Endothelial cell of umbilical vein (primary cell): ENCODE results near the gene TMBIM6. TPM values are rescaled to one million over a fixed set of nuclear protein-coding genes. Genes with fewer than 3 reads are reported as not detected.

Experiments used
- BruUV-seq: library from RNA; stranded (reverse); fragments of 400-500 nt; replicated peaks from 2 replicates; lab custom pipeline; 2021; lab: Mats Ljungman, UMichigan
- CTCF ChIA-PET: fragments of 300-600, 350-600 bp; sonication (Branson Sonifier 250); formaldehyde crosslinking; loops from one replicate; lab custom pipeline; 2021; ENCODE audit warnings: antibody characterized with exemption, inconsistent platforms; lab: Charles Lee
- POLR2A ChIA-PET: fragments of 300-600, 350-600 bp; sonication (Branson Sonifier 250); formaldehyde crosslinking; loops from one replicate; lab custom pipeline; 2021; ENCODE audit warnings: antibody characterized with exemption, inconsistent platforms; lab: Charles Lee
- DNase-seq: peaks from one replicate; pipeline ENCODE4 v3.0.0-alpha.2; 2011; ENCODE audit warnings: low read depth, low spot score
- FAIRE-seq: peaks from 2 replicates; lab custom pipeline; 2011; peaks lifted over from hg19 to GRCh38; lab: Jason Lieb, UNC
- H2AFZ ChIP-seq: 2 replicates; pipeline ENCODE4 v1.6.0; 2012; ENCODE audit warnings: low read depth, low read length, control low read depth, inconsistent platforms
- H3K27ac ChIP-seq: 2 replicates; pipeline ENCODE4 v1.5.1; 2011; ENCODE audit warnings: low read depth, mild to moderate bottlenecking, control low read depth, low read length, moderate library complexity; ENCODE audit not compliant: insufficient read depth
- H3K27me3 ChIP-seq, 2 experiments: 2 replicates each; pipeline versions ENCODE4 v1.6.0 to v1.6.1; 2011; ENCODE audit warnings: low read length in 2 of 2, mixed read lengths in 1 of 2; ENCODE audit not compliant: control insufficient read depth in 2 of 2, insufficient read depth in 2 of 2
- H3K36me3 ChIP-seq, 2 experiments: 2 replicates in 1 of 2; 3 replicates in 1 of 2; pipeline ENCODE4 v1.5.1; 2011; ENCODE audit warnings: low read length in 2 of 2, mild to moderate bottlenecking in 1 of 2, moderate library complexity in 1 of 2; ENCODE audit not compliant: control insufficient read depth in 2 of 2, insufficient read depth in 2 of 2; ENCODE audit errors: extremely low read depth in 1 of 2
- H3K4me1 ChIP-seq: 3 replicates; pipeline ENCODE4 v1.5.1; 2011; ENCODE audit warnings: mild to moderate bottlenecking, low read length; ENCODE audit not compliant: control insufficient read depth, insufficient read depth; ENCODE audit errors: extremely low read depth
- H3K4me2 ChIP-seq: 2 replicates; pipeline ENCODE4 v1.6.1; 2011; ENCODE audit warnings: low read length, control low read depth, mixed read lengths; ENCODE audit not compliant: insufficient read depth
- H3K4me3 ChIP-seq, 3 experiments: fragments of 200-600 bp in 1 of 3; sonication (generic), shearing (Covaris generic) in 1 of 3; replicated peaks in 1 of 3; 2 replicates each; pipeline ENCODE4 v1.5.1; 2011 to 2016; ENCODE audit warnings: control low read depth in 3 of 3, low read length in 3 of 3, mild to moderate bottlenecking in 2 of 3, inconsistent platforms in 1 of 3, low read depth in 1 of 3, moderate library complexity in 1 of 3; ENCODE audit not compliant: insufficient read depth in 1 of 3
- H3K79me2 ChIP-seq: 2 replicates; pipeline ENCODE4 v1.6.0; 2012; ENCODE audit warnings: low read length, inconsistent platforms; ENCODE audit not compliant: control insufficient read depth, insufficient read depth
- H3K9ac ChIP-seq: replicated peaks from 2 replicates; pipeline ENCODE3; 2011; ENCODE audit warnings: low read length, control low read depth; ENCODE audit not compliant: insufficient read depth; ENCODE audit errors: extremely low read depth
- H3K9me1 ChIP-seq: replicated peaks from 3 replicates; pipeline ENCODE4 v1.6.0; 2011; ENCODE audit warnings: mild to moderate bottlenecking, low read length; ENCODE audit not compliant: control insufficient read depth, insufficient read depth; ENCODE audit errors: extremely low read depth
- H3K9me3 ChIP-seq: replicated peaks from 2 replicates; pipeline ENCODE4 v1.5.1; 2012; ENCODE audit warnings: low read length, inconsistent platforms; ENCODE audit not compliant: control insufficient read depth, insufficient read depth
- H4K20me1 ChIP-seq: replicated peaks from 2 replicates; pipeline ENCODE3; 2011; ENCODE audit warnings: mild to moderate bottlenecking, low read length; ENCODE audit not compliant: control insufficient read depth, insufficient read depth; ENCODE audit errors: extremely low read depth
- EZH2 ChIP-seq: IDR thresholded peaks from 2 replicates; pipeline ENCODE4 v1.6.1; 2012; ENCODE audit warnings: borderline replicate concordance, low read depth, mild to moderate bottlenecking, moderate library complexity, low read length, inconsistent platforms; ENCODE audit not compliant: severe bottlenecking
- FOS ChIP-seq: IDR thresholded peaks from 2 replicates; pipeline ENCODE4 v1.6.1; 2011; ENCODE audit warnings: mild to moderate bottlenecking, low read length, moderate library complexity, borderline replicate concordance; ENCODE audit not compliant: insufficient read depth
- GATA2 ChIP-seq: IDR thresholded peaks from 2 replicates; pipeline ENCODE4 v1.7.0; 2011; ENCODE audit warnings: low read depth, mild to moderate bottlenecking, moderate library complexity, mixed read lengths, low read length; ENCODE audit not compliant: insufficient read length, insufficient read depth
- JUN ChIP-seq: IDR thresholded peaks from 2 replicates; pipeline ENCODE4 v1.6.1; 2011; ENCODE audit warnings: borderline replicate concordance, low read depth; ENCODE audit not compliant: insufficient read length, insufficient read depth
- MAX ChIP-seq: IDR thresholded peaks from 2 replicates; pipeline ENCODE4 v1.6.1; 2011; ENCODE audit not compliant: insufficient read depth, insufficient read length
- MYC ChIP-seq: IDR thresholded peaks from one replicate; pipeline ENCODE4 v1.6.1; 2011; ENCODE audit warnings: mild to moderate bottlenecking, low read depth, low read length
- POLR2A ChIP-seq: IDR thresholded peaks from 2 replicates; pipeline ENCODE4 v1.6.1; 2012; ENCODE audit warnings: low read depth, mild to moderate bottlenecking, control low read depth, low read length
- POLR2AphosphoS5 ChIP-seq: IDR thresholded peaks from 2 replicates; pipeline ENCODE4 v1.6.1; 2012; ENCODE audit warnings: low read depth, mild to moderate bottlenecking, control low read depth, low read length, moderate library complexity; ENCODE audit not compliant: insufficient read depth
- dilution Hi-C: fragments of 300-500 bp; cut with MboI; formaldehyde crosslinking; loops from one replicate; pipeline ENCODE4 v1.15.0; 2019; ENCODE audit warnings: low sequenced_read_pairs; ENCODE audit not compliant: extremely low pct_ligation_motif_present
- intact Hi-C: fragments of 100-400 bp; cut with micrococcal nuclease; formaldehyde crosslinking; loops from one replicate; pipeline ENCODE4 v1.10.0; 2022
- polyA plus RNA-seq, 4 experiments: library from polyadenylated mRNA; depleted of rRNA in 3 of 4; stranded (reverse) in 3 of 4; unstranded in 1 of 4; fragments of >200 nt; gene quantifications; 2 replicates each; pipeline versions ENCODE4 v1.2.1 to v1.2.3, GENCODE V29; 2011 to 2012; ENCODE audit warnings: missing spikeins in 1 of 4
- total RNA-seq: library from RNA; stranded (reverse); gene quantifications from 2 replicates; pipeline ENCODE4 v1.2.3, GENCODE V29; 2021
- TF ChIP-seq, protein P1 (sequence below), 2 donors: IDR thresholded peaks; 1 replicate in 1 of 2; 2 replicates in 1 of 2; pipeline ENCODE4 v1.5.1; 2011; ENCODE audit warnings: low read length in 2 of 2, mild to moderate bottlenecking in 2 of 2, moderate library complexity in 2 of 2, control low read depth in 1 of 2, inconsistent platforms in 1 of 2, low read depth in 1 of 2; ENCODE audit not compliant: insufficient read depth in 1 of 2; ENCODE audit errors: extremely low read depth in 1 of 2

Gene TMBIM6
- total and polyA plus RNA-seq, 2 donors (not counting 3 experiments of a cell fraction or from before 2014, with no cell fraction given), result 393 to 579 TPM

DNA sequence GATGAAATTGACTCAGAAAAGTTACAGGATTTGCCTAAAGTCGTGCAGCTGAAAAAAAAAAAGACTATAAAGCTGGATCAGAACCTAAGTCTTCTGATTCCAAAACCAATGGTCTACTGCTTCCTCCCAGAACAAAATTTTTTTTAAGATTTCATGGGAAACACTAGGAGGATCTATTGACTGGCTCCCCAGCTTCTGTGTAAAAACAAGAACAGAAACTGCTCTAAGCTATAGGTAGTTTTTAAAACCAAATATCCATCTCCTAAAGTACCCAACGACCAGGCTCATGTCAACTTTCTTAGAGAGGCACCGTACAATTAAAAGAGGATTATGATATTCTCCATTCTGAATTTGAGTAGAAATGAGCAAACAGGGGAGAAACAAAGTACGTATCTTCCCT, 43.5 kb upstream of the TMBIM6 start:
- DNase-seq, result no peak
- Histone ChIP-seq H3K27me3 (no peaks in the 10 kb centered on the region), H3K36me3 (no peaks in the 10 kb centered on the region), H2AFZ (no peak overlapping the region), H3K9me3 (no peaks in the 10 kb centered on the region), H3K27ac (no peak overlapping the region), H3K9me1 (no peaks in the 10 kb centered on the region), H3K4me3 (no peak overlapping the region), H4K20me1 (peaks cover 6% of the 10 kb centered on the region), H3K79me2 (peaks cover 85% of the 10 kb centered on the region), H3K4me1 (peaks cover 23% of the 10 kb centered on the region), H3K9ac (no peak overlapping the region), H3K4me2 (peak overlapping the region; percentile 64)
- intact Hi-C loops (no loop called here), dilution Hi-C loops (no loop called here)
- no TSS peak for BruUV-seq
- ChIA-PET CTCF (interaction anchor here (1.0 to 2.5 kb wide), 3 partner anchors 22 to 35 kb away, joined by 4 to 10 read pairs (median 9); no protein-coding TSS in a partner anchor), POLR2A (no interaction called here)
- no peak for FAIRE-seq
- TF ChIP-seq EZH2, result no peak
- TF ChIP-seq JUN, result no peak

DNA sequence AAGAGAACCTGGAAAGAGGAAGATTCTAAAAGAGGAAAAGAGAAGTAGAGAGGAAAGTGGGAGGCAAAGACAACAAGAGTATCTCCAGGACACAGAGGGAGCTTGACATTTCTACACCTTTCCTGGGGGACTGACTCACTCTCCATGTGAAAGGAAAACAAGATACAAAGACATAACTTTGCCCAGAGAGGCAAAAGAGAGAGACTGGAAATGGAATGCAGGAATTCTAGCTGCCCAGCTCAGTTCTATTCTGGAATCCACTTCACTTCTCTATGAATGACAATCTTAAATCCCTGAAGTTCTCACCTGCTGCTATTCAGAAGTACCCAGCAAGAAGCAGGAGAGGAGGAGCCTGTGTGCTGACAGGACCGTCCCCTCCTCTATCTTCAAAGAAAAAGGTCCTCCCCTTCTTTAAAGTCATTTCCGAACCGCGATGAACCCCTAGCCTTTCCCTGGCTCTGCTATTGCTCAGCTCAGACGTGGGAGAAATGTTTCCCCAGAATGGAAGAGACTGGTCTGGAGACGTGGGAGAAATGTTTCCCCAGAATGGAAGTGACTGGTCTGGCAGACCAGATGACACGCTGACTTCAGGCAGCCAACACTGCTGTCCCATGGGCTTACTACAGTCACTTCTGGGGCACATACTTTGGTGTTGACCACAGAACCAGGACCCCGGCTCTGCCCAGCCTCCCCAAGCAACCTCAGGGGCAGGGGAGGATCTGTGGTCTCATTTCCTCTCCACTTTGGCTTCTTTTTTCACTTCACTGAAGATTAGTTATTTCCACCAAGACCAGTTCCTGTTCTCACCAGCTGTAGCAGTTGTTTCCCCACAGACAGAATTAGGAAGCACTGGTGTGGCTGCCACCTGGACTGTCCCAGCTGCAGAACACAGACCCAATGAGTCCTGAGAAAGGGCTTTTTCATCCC, 42.5 kb upstream of the TMBIM6 start:
- no peaks in the 10 kb centered on the region for H3K36me3 ChIP-seq
- dilution Hi-C loops, result no loop called here
- H3K27me3 ChIP-seq, result no peaks in the 10 kb centered on the region
- POLR2A ChIA-PET, result no interaction called here
- intact Hi-C loops, result loop anchor here (1.0 kb wide), 2 partner anchors 26 to 36 kb away; no protein-coding TSS in a partner anchor
- H3K4me3 ChIP-seq, result peak overlapping the region in 1 of 3 experiments; percentile 41
- peak; percentile 83 for DNase-seq
- CTCF ChIA-PET, result interaction anchor here (0.8 to 2.5 kb wide), 5 partner anchors 23 to 57 kb away, joined by 3 to 10 read pairs (median 7); no protein-coding TSS in a partner anchor
- no peaks in the 10 kb centered on the region for H3K9me1 ChIP-seq
- H3K79me2 ChIP-seq, result peaks cover 89% of the 10 kb centered on the region
- peaks cover 9% of the 10 kb centered on the region for H4K20me1 ChIP-seq
- H2AFZ ChIP-seq, result no peak overlapping the region
- no peaks in the 10 kb centered on the region for H3K9me3 ChIP-seq
- TF ChIP-seq FOS (peak; percentile 44), JUN (peak; percentile 11), POLR2AphosphoS5 (peak; percentile 13), GATA2 (no peak), MYC (no peak), MAX (no peak), POLR2A (no peak), EZH2 (no peak)
- TF ChIP-seq, protein P1, sequence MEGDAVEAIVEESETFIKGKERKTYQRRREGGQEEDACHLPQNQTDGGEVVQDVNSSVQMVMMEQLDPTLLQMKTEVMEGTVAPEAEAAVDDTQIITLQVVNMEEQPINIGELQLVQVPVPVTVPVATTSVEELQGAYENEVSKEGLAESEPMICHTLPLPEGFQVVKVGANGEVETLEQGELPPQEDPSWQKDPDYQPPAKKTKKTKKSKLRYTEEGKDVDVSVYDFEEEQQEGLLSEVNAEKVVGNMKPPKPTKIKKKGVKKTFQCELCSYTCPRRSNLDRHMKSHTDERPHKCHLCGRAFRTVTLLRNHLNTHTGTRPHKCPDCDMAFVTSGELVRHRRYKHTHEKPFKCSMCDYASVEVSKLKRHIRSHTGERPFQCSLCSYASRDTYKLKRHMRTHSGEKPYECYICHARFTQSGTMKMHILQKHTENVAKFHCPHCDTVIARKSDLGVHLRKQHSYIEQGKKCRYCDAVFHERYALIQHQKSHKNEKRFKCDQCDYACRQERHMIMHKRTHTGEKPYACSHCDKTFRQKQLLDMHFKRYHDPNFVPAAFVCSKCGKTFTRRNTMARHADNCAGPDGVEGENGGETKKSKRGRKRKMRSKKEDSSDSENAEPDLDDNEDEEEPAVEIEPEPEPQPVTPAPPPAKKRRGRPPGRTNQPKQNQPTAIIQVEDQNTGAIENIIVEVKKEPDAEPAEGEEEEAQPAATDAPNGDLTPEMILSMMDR (IDR thresholded peaks at IDR 0.05; ENCODE audit: extremely low read depth in 1 of 2, insufficient read depth in 1 of 2, low read depth in 1 of 2, low read length in 2 of 2), result no peak
- peak overlapping the region; percentile 81 for H3K27ac ChIP-seq
- BruUV-seq, result TSS peak; percentile 49
- H3K9ac ChIP-seq, result peak overlapping the region; percentile 62
- peaks cover 34% of the 10 kb centered on the region for H3K4me1 ChIP-seq
- peak overlapping the region; percentile 64 for H3K4me2 ChIP-seq
- peak; percentile 76 for FAIRE-seq
